Measurements from ENCODE around the gene CLEC4C. TPM values are rescaled to one million over a fixed set of nuclear protein-coding genes. Genes with fewer than 3 reads are reported as not detected.

CLEC4C gene
- total RNA-seq, 2 donors from 2014 or later, result not detected

DNA sequence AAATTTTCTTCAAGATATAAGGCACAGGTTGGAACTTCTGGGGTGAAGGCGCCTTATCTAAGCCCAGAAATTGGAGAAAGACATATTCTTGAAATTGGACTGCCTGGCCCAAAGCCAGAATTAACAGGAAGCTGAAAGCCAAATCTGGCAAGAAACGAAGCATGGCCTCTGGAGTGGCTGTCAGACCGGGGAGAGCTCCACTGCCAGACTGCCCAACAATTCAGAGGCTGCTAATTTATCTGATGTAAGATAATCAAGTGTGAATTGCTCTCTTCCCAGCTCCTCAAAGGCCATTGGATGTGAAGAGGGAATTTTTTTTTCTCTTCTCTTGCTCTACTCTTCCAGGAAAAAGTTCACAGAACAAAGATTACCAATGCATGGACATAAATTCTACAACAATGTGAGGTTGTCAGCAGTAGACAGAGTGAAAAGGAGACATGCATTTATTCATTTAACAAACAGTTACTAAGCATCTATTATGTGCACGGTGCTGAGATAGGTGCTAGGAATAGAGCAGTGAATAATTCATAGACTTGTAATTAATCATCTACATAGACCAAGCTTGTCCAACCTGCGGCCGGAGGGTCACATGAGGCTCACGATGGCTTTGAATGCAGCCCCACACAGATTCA, 51.5 kb downstream of the CLEC4C start, which contains the start of gene GDF3:
Gene GDF3, minus strand, starts transcription at position 210 of the 632 bp plus-strand sequence. Its CDS starts 47 bp downstream, at position 163.
- H3K4me3 Mint-ChIP-seq, result no peak within 1 kb of the TSS
- ATAC-seq (replicated peaks), result no peak

GRCh38 chr12:7695237-7695560, 52.0 kb downstream of the CLEC4C start:
- no peaks in the 10 kb centered on the region for H3K9me3 Mint-ChIP-seq
- ATAC-seq (replicated peaks), result no peak
- peaks cover 18% of the 10 kb centered on the region for H3K27me3 Mint-ChIP-seq
- no peaks in the 10 kb centered on the region for H3K36me3 Mint-ChIP-seq (ENCODE audit: low read depth)
- H3K27ac Mint-ChIP-seq, result no peak overlapping the region
- no peaks in the 10 kb centered on the region for H3K4me1 Mint-ChIP-seq
- no peak overlapping the region for H3K4me3 Mint-ChIP-seq

More for the DNA sequence above, 51.5 kb downstream of the CLEC4C start, which contains the start of gene GDF3:
- H3K27ac Mint-ChIP-seq, result no peak within 1 kb of the TSS
- no peaks in the 10 kb centered on the region for H3K36me3 Mint-ChIP-seq (ENCODE audit: low read depth)
- H3K4me1 Mint-ChIP-seq, result no peaks in the 10 kb centered on the region
- H3K27me3 Mint-ChIP-seq, result peaks cover 18% of the 10 kb centered on the region
- no peaks in the 10 kb centered on the region for H3K9me3 Mint-ChIP-seq

GRCh38 chr12:7694556-7695236, 52.5 kb downstream of the CLEC4C start:
- no peak overlapping the region for H3K27ac Mint-ChIP-seq
- H3K4me3 Mint-ChIP-seq, result no peak overlapping the region
- no peaks in the 10 kb centered on the region for H3K9me3 Mint-ChIP-seq
- peaks cover 18% of the 10 kb centered on the region for H3K27me3 Mint-ChIP-seq
- no peaks in the 10 kb centered on the region for H3K4me1 Mint-ChIP-seq
- no peaks in the 10 kb centered on the region for H3K36me3 Mint-ChIP-seq (ENCODE audit: low read depth)
- ATAC-seq (replicated peaks), result no peak

- H3K4me1 Mint-ChIP-seq, result no peaks in the 10 kb centered on the region
- H3K36me3 Mint-ChIP-seq (ENCODE audit: low read depth), result no peaks in the 10 kb centered on the region
- no peak for ATAC-seq (replicated peaks)
- no peak overlapping the region for H3K27ac Mint-ChIP-seq
- H3K27me3 Mint-ChIP-seq, result peaks cover 18% of the 10 kb centered on the region
- H3K4me3 Mint-ChIP-seq, result no peak overlapping the region
- H3K9me3 Mint-ChIP-seq, result no peaks in the 10 kb centered on the region
These were observed 53.4 kb downstream of the CLEC4C start for GRCh38 chr12:7693793-7694192.

DNA sequence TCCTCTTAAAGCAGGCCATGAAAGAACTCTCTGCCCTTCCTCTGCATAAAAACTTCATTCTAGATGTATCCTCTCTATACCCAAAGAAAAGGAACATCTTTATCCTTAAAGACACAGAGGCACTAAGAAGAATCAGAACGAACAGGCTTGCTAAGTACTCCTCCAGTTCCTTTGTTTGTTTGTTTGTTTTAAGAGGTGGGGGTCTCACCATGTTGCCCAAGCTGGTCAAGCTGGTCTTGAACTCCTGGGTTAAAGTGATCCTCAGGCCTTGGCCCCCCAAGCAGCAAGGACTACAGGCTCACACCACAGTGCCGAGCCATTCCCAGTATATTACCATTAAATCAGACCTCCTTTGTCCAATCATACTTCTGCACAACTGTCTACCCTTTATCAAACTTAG, 65.6 kb downstream of the CLEC4C start:
- no peak for ATAC-seq (replicated peaks)
- no peak overlapping the region for H3K27ac Mint-ChIP-seq
- no peak overlapping the region for H3K4me3 Mint-ChIP-seq
- no peaks in the 10 kb centered on the region for H3K36me3 Mint-ChIP-seq (ENCODE audit: low read depth)
- H3K9me3 Mint-ChIP-seq, result no peaks in the 10 kb centered on the region
- no peaks in the 10 kb centered on the region for H3K27me3 Mint-ChIP-seq
- peaks cover 3% of the 10 kb centered on the region for H3K4me1 Mint-ChIP-seq

Other genes with a start within 250 kb of the CLEC4C start
- not detected for gene CD163, start 243.6 kb downstream of the CLEC4C start, total RNA-seq
- not detected for gene APOBEC1, start 81.5 kb downstream of the CLEC4C start, total RNA-seq
- gene GDF3, start 51.6 kb downstream of the CLEC4C start, total RNA-seq, result not detected
- not detected for gene DPPA3, start 35.9 kb downstream of the CLEC4C start, total RNA-seq
- not detected for gene NANOGNB, start 17.8 kb upstream of the CLEC4C start, total RNA-seq
- gene NANOG, start 42.0 kb upstream of the CLEC4C start, total RNA-seq, result not detected
- 1 to 10 TPM in 1 of 2 donors, under 1 TPM in 1; 0.58 to 2.3 TPM for gene SLC2A14, start 125.5 kb upstream of the CLEC4C start, total RNA-seq
- gene SLC2A3, start 188.8 kb upstream of the CLEC4C start, total RNA-seq, result 1,000 to 10,000 TPM in 1 of 2 donors, 100 to 1,000 TPM in 1; 296 to 1,246 TPM

Measured in activated T-helper 17 cell treated with anti-CD3 and anti-CD28 coated beads, Interleukin-2, amount 50 U/mL, for 72 hours (primary cell).